Measurements from ENCODE around the gene ZNF407. TPM values are rescaled to one million over a fixed set of nuclear protein-coding genes. Genes with fewer than 3 reads are reported as not detected.

Gene ZNF407
- total RNA-seq, 1 donor from 2014 or later, result 14.7 TPM

- H3K27ac Mint-ChIP-seq, result no peak overlapping the region
- TF ChIP-seq CTCF (conservative IDR thresholded peaks at IDR 0.05), result no peak
- no peak for DNase-seq (ENCODE audit: extremely low spot score, unreplicated experiment)
Observed at GRCh38 chr18:74775239-74775638, 177.6 kb downstream of the ZNF407 start.

GRCh38 chr18:74778191-74778847, 180.6 kb downstream of the ZNF407 start:
- Mint-ChIP-seq H3K9me3 (no peaks in the 10 kb centered on the region), H3K36me3 (no peaks in the 10 kb centered on the region), H3K27me3 (no peaks in the 10 kb centered on the region), H3K4me1 (ENCODE audit: unreplicated experiment) (no peaks in the 10 kb centered on the region), H3K4me3 (peak overlapping the region; percentile 64), H3K27ac (peak overlapping the region; percentile 91)
- TF ChIP-seq CTCF (conservative IDR thresholded peaks at IDR 0.05), result no peak
- DNase-seq (ENCODE audit: extremely low spot score, unreplicated experiment), result no peak

More at GRCh38 chr18:74775239-74775638, 177.6 kb downstream of the ZNF407 start:
- no peaks in the 10 kb centered on the region for H3K36me3 Mint-ChIP-seq
- H3K9me3 Mint-ChIP-seq, result peaks cover 4% of the 10 kb centered on the region
- H3K4me1 Mint-ChIP-seq (ENCODE audit: unreplicated experiment), result no peaks in the 10 kb centered on the region
- no peaks in the 10 kb centered on the region for H3K27me3 Mint-ChIP-seq
- H3K4me3 Mint-ChIP-seq, result no peak overlapping the region

- H3K36me3 Mint-ChIP-seq, result peaks cover 3% of the 10 kb centered on the region
- no peak for TF ChIP-seq CTCF (conservative IDR thresholded peaks at IDR 0.05)
- no peaks in the 10 kb centered on the region for H3K27me3 Mint-ChIP-seq
- no peak overlapping the region for H3K4me3 Mint-ChIP-seq
- H3K4me1 Mint-ChIP-seq (ENCODE audit: unreplicated experiment), result no peaks in the 10 kb centered on the region
- H3K27ac Mint-ChIP-seq, result no peak overlapping the region
- H3K9me3 Mint-ChIP-seq, result no peaks in the 10 kb centered on the region
- no peak for DNase-seq (ENCODE audit: extremely low spot score, unreplicated experiment)
Observed at GRCh38 chr18:74784752-74785151, 187.1 kb downstream of the ZNF407 start.

DNA sequence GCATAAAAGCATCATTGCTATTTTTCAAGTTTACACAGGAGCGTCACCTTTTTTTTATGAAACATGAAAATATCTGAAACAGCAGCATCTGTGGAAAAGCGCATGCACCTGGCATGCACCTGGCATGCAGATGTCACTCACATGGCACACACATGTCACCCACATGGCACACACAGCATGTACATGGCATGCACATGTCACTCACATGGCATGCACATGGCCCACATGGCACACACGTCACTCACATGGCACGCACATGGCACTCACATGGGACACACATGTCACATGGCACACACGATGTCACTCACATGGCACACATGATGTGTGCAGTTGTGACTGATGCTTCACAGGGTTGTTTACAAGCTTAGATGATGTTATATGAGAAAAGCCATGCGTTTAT, 188.0 kb downstream of the ZNF407 start:
- no peaks in the 10 kb centered on the region for H3K27me3 Mint-ChIP-seq
- H3K4me3 Mint-ChIP-seq, result no peak overlapping the region
- H3K9me3 Mint-ChIP-seq, result no peaks in the 10 kb centered on the region
- peaks cover 3% of the 10 kb centered on the region for H3K36me3 Mint-ChIP-seq
- no peak for DNase-seq (ENCODE audit: extremely low spot score, unreplicated experiment)
- no peaks in the 10 kb centered on the region for H3K4me1 Mint-ChIP-seq (ENCODE audit: unreplicated experiment)
- no peak for TF ChIP-seq CTCF (conservative IDR thresholded peaks at IDR 0.05)
- no peak overlapping the region for H3K27ac Mint-ChIP-seq

DNA sequence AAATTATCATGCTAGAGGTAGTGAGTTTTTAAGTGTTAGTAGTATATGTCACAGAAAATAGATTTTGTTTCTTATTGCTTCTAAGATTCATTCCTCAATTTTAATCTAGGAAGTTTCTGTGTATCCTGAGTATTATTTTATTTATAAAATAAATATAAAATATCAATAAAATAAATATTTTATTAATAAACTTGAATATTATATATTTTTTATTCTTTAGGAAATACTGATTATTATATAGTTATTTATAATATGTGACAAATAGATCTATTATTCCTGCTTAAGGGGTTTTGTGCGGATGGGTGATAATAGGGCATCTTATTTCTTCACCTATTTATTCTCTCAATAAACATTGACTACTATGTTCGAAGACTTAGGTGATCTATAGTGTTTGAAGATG, 191.0 kb downstream of the ZNF407 start:
- H3K4me1 Mint-ChIP-seq (ENCODE audit: unreplicated experiment), result no peaks in the 10 kb centered on the region
- no peak overlapping the region for H3K4me3 Mint-ChIP-seq

More for the DNA sequence above, 191.0 kb downstream of the ZNF407 start:
- H3K9me3 Mint-ChIP-seq, result no peaks in the 10 kb centered on the region
- no peak for TF ChIP-seq CTCF (conservative IDR thresholded peaks at IDR 0.05)
- no peaks in the 10 kb centered on the region for H3K27me3 Mint-ChIP-seq
- H3K27ac Mint-ChIP-seq, result no peak overlapping the region
- no peak for DNase-seq (ENCODE audit: extremely low spot score, unreplicated experiment)
- peaks cover 3% of the 10 kb centered on the region for H3K36me3 Mint-ChIP-seq

All from type B pancreatic cell (in vitro differentiated cells).